PC-9 (cell line): ENCODE measurements around the gene MAGIX. TPM values are rescaled to one million over a fixed set of nuclear protein-coding genes. Genes with fewer than 3 reads are reported as not detected.

Source experiments
- BruUV-seq: library from RNA; stranded (reverse); fragments of 400-500 nt; replicated peaks from 2 replicates; lab custom pipeline; 2021; lab: Mats Ljungman, UMichigan
- CTCF ChIA-PET: fragments of 300-600 bp; sonication (Branson Sonifier 250); formaldehyde crosslinking; loops from one replicate; lab custom pipeline; 2022; ENCODE audit warnings: antibody characterized with exemption; lab: Charles Lee
- POLR2A ChIA-PET: fragments of 300-600 bp; sonication (Branson Sonifier 250); formaldehyde crosslinking; loops from one replicate; lab custom pipeline; 2022; ENCODE audit warnings: antibody characterized with exemption; ENCODE audit not compliant: unreplicated experiment; lab: Charles Lee
- DNase-seq, 2 experiments: peaks; one replicate each; pipeline versions ENCODE4 v3.0.0 to v3.0.0-alpha.2; 2015 to 2022; ENCODE audit warnings: mixed read lengths in 1 of 2
- H2AFZ ChIP-seq: fragments of 200-600 bp; sonication (generic); 2 replicates; pipeline ENCODE4 v1.8.1; 2017; ENCODE audit warnings: antibody characterized with exemption
- H3F3A ChIP-seq: fragments of 200-600 bp; sonication (generic); 2 replicates; pipeline ENCODE4 v1.8.1; 2017; ENCODE audit warnings: antibody characterized with exemption, mild to moderate bottlenecking, low read depth; ENCODE audit not compliant: insufficient read depth
- H3K27ac ChIP-seq: fragments of 200-600 bp; sonication (generic); 2 replicates; pipeline ENCODE4 v1.6.1; 2016; ENCODE audit warnings: mixed run types
- H3K27me3 ChIP-seq: fragments of 200-600 bp; sonication (generic); 2 replicates; pipeline ENCODE4 v1.6.1; 2016; ENCODE audit warnings: low read depth, mixed run types; ENCODE audit not compliant: insufficient read depth
- H3K36me3 ChIP-seq: fragments of 200-600 bp; sonication (generic); 2 replicates; pipeline ENCODE4 v1.6.1; 2016; ENCODE audit warnings: low read depth, mixed run types
- H3K4me1 ChIP-seq: fragments of 200-600 bp; sonication (generic); replicated peaks from 2 replicates; pipeline ENCODE4 v1.6.1; 2016; ENCODE audit warnings: mixed run types; ENCODE audit not compliant: insufficient read depth
- H3K4me2 ChIP-seq: fragments of 200-600 bp; sonication (generic); 2 replicates; pipeline ENCODE4 v1.6.1; 2017; ENCODE audit warnings: mixed run types
- H3K4me3 ChIP-seq: fragments of 200-600 bp; sonication (generic); 2 replicates; pipeline ENCODE4 v1.6.1; 2016; ENCODE audit warnings: mixed run types
- H3K79me2 ChIP-seq: fragments of 200-600 bp; sonication (generic); 2 replicates; pipeline ENCODE4 v1.6.1; 2017; ENCODE audit warnings: low read depth, mixed run types
- H3K9me2 ChIP-seq: fragments of 200-600 bp; sonication (generic); 2 replicates; pipeline ENCODE4 v1.8.1; 2017; ENCODE audit warnings: mild to moderate bottlenecking; ENCODE audit not compliant: insufficient read depth
- H3K9me3 ChIP-seq: fragments of 200-600 bp; sonication (generic); 2 replicates; pipeline ENCODE4 v1.8.1; 2016; ENCODE audit warnings: low read depth; ENCODE audit not compliant: insufficient read depth
- H4K20me1 ChIP-seq: fragments of 200-600 bp; sonication (generic); 2 replicates; pipeline ENCODE4 v1.8.1; 2017; ENCODE audit not compliant: insufficient read depth
- EZH2 ChIP-seq: fragments of 200-600 bp; sonication (generic); IDR thresholded peaks from 2 replicates; pipeline ENCODE4 v1.8.0; 2017; ENCODE audit warnings: antibody characterized with exemption, low read depth
- intact Hi-C: fragments of 100-400 bp; cut with micrococcal nuclease; formaldehyde crosslinking; loops from one replicate; pipeline ENCODE4 v1.10.0; 2022; ENCODE audit not compliant: unreplicated experiment
- total RNA-seq: library from RNA; stranded (reverse); gene quantifications from 2 replicates; pipeline ENCODE4 v1.2.3, GENCODE V29; 2021
- TF ChIP-seq, protein P1 (sequence below): fragments of 200-600 bp; sonication (generic); conservative IDR thresholded peaks from 2 replicates; pipeline ENCODE4 v1.6.1; 2017; ENCODE audit warnings: mixed run types, antibody characterized with exemption, mild to moderate bottlenecking, moderate library complexity

Gene MAGIX
- total RNA-seq, 1 experiment from 2014 or later = 1.8 TPM

DNA sequence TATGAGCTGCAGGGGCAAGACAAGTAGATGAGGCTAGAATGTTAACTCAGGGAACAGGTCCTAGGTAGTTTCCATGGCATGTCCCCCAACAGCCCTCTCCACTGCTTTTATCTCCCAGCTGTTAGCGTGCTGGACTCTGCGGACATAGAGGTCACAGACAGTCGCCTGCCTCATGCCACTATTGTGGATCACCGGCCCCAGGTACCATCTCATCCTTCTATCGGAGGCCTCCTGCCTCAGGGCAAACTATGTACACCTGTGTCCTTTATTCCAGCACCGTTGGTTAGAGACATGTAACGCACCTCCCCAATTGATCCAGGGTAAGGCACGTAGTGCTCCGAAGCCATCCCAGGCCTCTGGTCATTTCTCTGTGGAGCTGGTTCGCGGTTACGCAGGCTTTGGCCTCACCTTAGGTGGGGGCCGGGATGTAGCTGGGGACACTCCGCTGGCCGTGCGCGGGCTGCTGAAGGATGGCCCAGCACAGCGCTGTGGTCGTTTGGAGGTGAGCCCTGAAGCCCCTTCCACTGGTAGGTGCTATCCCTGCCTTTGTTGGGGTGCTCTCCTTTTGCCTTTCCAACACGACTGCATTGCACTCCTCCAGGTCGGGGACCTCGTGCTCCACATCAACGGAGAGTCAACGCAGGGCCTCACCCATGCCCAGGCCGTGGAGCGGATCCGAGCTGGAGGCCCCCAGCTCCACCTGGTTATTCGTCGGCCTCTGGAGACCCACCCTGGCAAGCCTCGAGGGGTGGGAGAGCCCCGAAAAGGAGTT, 2.2 kb downstream of the MAGIX start:
- H3K4me3 ChIP-seq = no peak overlapping the region
- no peaks in the 10 kb centered on the region for H3K9me3 ChIP-seq
- no peak overlapping the region for H2AFZ ChIP-seq
- no peak overlapping the region for H3K27ac ChIP-seq
- ChIA-PET POLR2A (no interaction called here), CTCF (no interaction called here)
- no peaks in the 10 kb centered on the region for H3K79me2 ChIP-seq
- H3K4me1 ChIP-seq = no peaks in the 10 kb centered on the region
- no peaks in the 10 kb centered on the region for H4K20me1 ChIP-seq
- H3K4me2 ChIP-seq = no peak overlapping the region
- H3K36me3 ChIP-seq = no peaks in the 10 kb centered on the region
- no peak for TF ChIP-seq EZH2
- TF ChIP-seq, protein P1, sequence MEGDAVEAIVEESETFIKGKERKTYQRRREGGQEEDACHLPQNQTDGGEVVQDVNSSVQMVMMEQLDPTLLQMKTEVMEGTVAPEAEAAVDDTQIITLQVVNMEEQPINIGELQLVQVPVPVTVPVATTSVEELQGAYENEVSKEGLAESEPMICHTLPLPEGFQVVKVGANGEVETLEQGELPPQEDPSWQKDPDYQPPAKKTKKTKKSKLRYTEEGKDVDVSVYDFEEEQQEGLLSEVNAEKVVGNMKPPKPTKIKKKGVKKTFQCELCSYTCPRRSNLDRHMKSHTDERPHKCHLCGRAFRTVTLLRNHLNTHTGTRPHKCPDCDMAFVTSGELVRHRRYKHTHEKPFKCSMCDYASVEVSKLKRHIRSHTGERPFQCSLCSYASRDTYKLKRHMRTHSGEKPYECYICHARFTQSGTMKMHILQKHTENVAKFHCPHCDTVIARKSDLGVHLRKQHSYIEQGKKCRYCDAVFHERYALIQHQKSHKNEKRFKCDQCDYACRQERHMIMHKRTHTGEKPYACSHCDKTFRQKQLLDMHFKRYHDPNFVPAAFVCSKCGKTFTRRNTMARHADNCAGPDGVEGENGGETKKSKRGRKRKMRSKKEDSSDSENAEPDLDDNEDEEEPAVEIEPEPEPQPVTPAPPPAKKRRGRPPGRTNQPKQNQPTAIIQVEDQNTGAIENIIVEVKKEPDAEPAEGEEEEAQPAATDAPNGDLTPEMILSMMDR = no peak
- DNase-seq = no peak
- no TSS peak for BruUV-seq
- no peaks in the 10 kb centered on the region for H3F3A ChIP-seq
- no peaks in the 10 kb centered on the region for H3K27me3 ChIP-seq
- no peaks in the 10 kb centered on the region for H3K9me2 ChIP-seq
- intact Hi-C loops = no loop called here

DNA sequence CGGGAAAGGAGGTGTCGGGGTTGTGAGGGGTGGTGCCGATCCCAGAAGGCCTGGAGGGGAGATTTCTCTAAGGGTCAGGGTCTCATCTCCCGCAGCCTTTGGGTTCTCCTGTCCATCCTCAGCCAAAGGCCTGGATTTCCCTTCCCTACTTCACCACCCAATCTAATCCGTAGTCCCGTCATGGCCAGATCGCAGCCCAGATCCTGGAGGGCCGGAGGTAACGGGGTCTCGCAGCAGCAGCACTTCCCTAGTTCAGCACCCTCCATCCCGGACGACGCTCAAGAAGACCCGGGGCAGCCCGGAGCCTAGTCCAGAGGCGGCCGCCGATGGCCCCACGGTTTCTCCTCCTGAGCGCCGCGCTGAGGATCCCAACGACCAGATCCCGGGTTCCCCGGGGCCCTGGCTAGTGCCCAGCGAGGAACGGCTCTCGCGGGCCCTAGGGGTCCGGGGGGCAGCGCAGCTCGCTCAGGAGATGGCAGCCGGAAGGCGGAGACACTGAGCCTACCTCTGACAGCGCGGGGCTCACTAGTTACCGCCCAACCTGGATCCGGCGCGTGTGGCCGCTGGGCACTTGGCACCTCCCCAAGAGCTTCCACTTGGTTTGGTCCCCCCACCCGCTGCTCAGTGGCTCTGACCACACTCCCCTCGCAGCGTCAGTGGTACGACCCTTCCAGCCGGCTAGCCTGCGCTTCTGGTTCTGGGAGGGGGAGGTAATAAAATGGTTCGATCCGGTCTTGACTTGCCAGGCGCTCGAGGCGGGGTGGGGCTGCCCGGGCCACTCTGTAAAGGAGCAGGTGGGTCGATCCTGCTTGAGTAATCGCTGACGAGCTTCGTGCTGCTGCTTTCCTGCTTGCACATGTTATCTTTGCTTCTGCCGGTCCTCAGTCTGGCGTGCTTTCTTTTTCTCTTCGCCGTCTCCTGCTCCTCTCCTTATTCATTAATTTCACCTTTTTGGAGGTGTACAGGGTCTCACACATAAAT, 3.6 kb downstream of the MAGIX start:
- no peaks in the 10 kb centered on the region for H3K9me2 ChIP-seq
- no peaks in the 10 kb centered on the region for H4K20me1 ChIP-seq
- no peaks in the 10 kb centered on the region for H3K27me3 ChIP-seq
- ChIA-PET POLR2A (interaction anchor here (0.6 kb wide), 1 partner anchor 27 kb away, joined by 4 read pairs; no protein-coding TSS in a partner anchor), CTCF (no interaction called here)
- H3K4me3 ChIP-seq = no peak overlapping the region
- TF ChIP-seq, protein P1 = no peak
- no peak for TF ChIP-seq EZH2
- no peaks in the 10 kb centered on the region for H3K4me1 ChIP-seq
- intact Hi-C loops = loop anchor here (2.0 kb wide), 1 partner anchor 19 kb away; no protein-coding TSS in a partner anchor
- H3K9me3 ChIP-seq = no peaks in the 10 kb centered on the region
- BruUV-seq = no TSS peak
- no peak overlapping the region for H3K4me2 ChIP-seq
- no peaks in the 10 kb centered on the region for H3K79me2 ChIP-seq
- no peak overlapping the region for H3K27ac ChIP-seq
- no peaks in the 10 kb centered on the region for H3F3A ChIP-seq
- H3K36me3 ChIP-seq = no peaks in the 10 kb centered on the region
- no peak for DNase-seq
- no peak overlapping the region for H2AFZ ChIP-seq
